Thyroid gland (tissue), 4 donors: ENCODE measurements around the gene AP1S1.

ENCODE experiments used
- CTCF ChIP-seq, 6 experiments: fragments of 200-600 bp in 3 of 6; fragments of 450-650 bp in 3 of 6; sonication (generic) in 3 of 6; IDR thresholded peaks; one replicate each; pipeline ENCODE4 v1.5.1; 2016 to 2019; ENCODE audit warnings: antibody characterized with exemption in 6 of 6, mild to moderate bottlenecking in 2 of 6, inconsistent platforms in 1 of 6, moderate library complexity in 1 of 6
- POLR2A ChIP-seq, 2 donors: fragments of 450-650 bp; IDR thresholded peaks; one replicate each; pipeline ENCODE4 v1.6.1; 2017; ENCODE audit warnings: antibody characterized with exemption in 2 of 2, mild to moderate bottlenecking in 2 of 2, moderate library complexity in 1 of 2

GRCh38 chr7:101166648-101166908 is 12.3 kb downstream of the AP1S1 start:
- TF ChIP-seq CTCF (IDR thresholded peaks at IDR 0.05) (no peak), POLR2A (IDR thresholded peaks at IDR 0.05) (no peak)
